ENCODE measurements around the gene SLC39A10. TPM values are rescaled to one million over a fixed set of nuclear protein-coding genes. Genes with fewer than 3 reads are reported as not detected.

Gene SLC39A10
- total RNA-seq, 1 donor from 2014 or later = 8.6 TPM

DNA sequence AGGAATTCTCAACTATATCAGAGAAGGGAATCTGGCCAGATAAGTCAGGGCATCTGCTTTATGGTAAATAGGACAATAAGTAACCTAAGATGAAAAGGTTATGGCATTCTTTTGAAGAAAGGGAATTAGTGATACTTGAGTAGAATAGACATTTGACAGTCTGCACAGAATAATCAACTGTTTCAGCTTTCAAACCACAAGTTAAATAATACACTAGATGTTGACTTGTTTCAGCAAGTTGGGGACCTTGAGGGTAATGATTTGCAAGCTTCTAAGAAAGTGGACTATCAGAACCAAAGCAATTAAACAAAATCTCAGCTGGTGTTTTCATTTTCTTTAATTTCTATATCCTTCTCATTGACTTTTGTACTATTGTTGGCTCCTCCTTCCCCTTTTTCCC is 54.5 kb downstream of the SLC39A10 start:
- Histone ChIP-seq H3K4me3 (no peak overlapping the region), H3K9me3 (replicated peaks) (no peaks in the 10 kb centered on the region), H3K4me1 (peaks cover under 1% of the 10 kb centered on the region), H3K27me3 (ENCODE audit: low read depth) (no peaks in the 10 kb centered on the region), H3K36me3 (peaks cover 36% of the 10 kb centered on the region), H3K27ac (replicated peaks) (no peak overlapping the region)
- intact Hi-C loops (cut with micrococcal nuclease) = no loop called here
- DNase-seq = no peak
- TF ChIP-seq, protein P1, sequence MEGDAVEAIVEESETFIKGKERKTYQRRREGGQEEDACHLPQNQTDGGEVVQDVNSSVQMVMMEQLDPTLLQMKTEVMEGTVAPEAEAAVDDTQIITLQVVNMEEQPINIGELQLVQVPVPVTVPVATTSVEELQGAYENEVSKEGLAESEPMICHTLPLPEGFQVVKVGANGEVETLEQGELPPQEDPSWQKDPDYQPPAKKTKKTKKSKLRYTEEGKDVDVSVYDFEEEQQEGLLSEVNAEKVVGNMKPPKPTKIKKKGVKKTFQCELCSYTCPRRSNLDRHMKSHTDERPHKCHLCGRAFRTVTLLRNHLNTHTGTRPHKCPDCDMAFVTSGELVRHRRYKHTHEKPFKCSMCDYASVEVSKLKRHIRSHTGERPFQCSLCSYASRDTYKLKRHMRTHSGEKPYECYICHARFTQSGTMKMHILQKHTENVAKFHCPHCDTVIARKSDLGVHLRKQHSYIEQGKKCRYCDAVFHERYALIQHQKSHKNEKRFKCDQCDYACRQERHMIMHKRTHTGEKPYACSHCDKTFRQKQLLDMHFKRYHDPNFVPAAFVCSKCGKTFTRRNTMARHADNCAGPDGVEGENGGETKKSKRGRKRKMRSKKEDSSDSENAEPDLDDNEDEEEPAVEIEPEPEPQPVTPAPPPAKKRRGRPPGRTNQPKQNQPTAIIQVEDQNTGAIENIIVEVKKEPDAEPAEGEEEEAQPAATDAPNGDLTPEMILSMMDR (IDR thresholded peaks at IDR 0.05; ENCODE audit: borderline replicate concordance) = no peak

DNA sequence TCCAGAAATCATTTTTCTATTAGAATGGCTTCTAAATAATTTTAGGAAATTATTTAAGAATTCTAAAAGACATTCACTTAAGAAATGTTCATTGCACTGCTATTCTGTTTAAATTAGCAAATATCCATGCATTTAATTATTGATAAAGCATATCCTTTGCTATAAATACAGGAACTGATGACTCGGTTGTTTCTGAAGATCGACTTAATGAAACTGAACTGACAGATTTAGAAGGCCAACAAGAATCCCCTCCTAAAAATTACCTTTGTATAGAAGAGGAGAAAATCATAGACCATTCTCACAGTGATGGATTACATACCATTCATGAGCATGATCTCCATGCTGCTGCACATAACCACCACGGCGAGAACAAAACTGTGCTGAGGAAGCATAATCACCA is 59.4 kb downstream of the SLC39A10 start:
- H3K36me3 ChIP-seq = peaks cover 61% of the 10 kb centered on the region
- intact Hi-C loops (cut with micrococcal nuclease) = no loop called here
- H3K4me3 ChIP-seq = no peak overlapping the region
- no peaks in the 10 kb centered on the region for H3K9me3 ChIP-seq (replicated peaks)
- H3K4me1 ChIP-seq = no peaks in the 10 kb centered on the region
- no peak for DNase-seq
- H3K27me3 ChIP-seq (ENCODE audit: low read depth) = no peaks in the 10 kb centered on the region
- TF ChIP-seq, protein P1 (IDR thresholded peaks at IDR 0.05; ENCODE audit: borderline replicate concordance) = no peak
- H3K27ac ChIP-seq (replicated peaks) = no peak overlapping the region

DNA sequence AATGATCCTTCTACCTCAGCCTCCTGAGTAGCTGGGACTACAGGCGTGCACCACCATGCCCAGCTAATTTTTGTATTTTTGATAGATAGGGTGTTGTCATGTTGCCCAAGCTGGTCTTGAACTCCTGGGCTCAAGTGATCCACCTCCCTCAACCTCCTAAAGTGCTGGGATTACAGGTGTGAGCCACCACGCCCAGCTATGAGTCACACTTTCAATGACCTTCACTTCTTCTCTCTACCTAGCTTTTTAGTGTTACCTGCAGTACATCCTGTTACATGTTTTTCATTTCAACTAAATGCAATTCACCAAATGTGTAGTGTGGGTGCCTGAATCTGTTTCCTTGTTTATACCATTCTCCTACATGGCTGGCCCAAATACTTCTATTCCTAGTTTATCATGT is 64.0 kb downstream of the SLC39A10 start:
- DNase-seq = no peak
- Histone ChIP-seq H3K4me1 (no peaks in the 10 kb centered on the region), H3K4me3 (no peak overlapping the region), H3K27ac (replicated peaks) (no peak overlapping the region), H3K36me3 (peaks cover 52% of the 10 kb centered on the region), H3K9me3 (replicated peaks) (no peaks in the 10 kb centered on the region), H3K27me3 (ENCODE audit: low read depth) (no peaks in the 10 kb centered on the region)
- TF ChIP-seq, protein P1 (IDR thresholded peaks at IDR 0.05; ENCODE audit: borderline replicate concordance) = no peak
- intact Hi-C loops (cut with micrococcal nuclease) = no loop called here

DNA sequence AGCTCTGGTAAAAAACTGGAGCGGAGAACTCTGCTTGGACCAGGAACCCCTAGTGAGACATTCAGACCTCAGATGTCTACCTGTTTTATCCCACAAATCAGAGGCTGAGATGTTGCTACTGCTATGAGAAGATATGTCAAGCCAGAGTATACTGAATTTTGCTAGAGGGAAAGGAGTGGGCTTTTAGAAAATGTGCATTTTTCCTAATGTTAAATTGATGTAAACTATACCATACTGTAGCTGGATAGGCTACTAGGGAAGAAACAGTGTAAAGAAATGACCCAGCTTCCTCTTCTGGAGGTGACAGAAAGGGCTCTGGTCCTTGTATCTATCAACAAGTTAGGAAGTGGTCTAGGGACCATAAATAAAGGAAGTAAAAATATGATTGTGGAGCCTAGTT is 65.0 kb downstream of the SLC39A10 start:
- no peak overlapping the region for H3K27ac ChIP-seq (replicated peaks)
- H3K4me3 ChIP-seq = no peak overlapping the region
- no peaks in the 10 kb centered on the region for H3K4me1 ChIP-seq
- peaks cover 45% of the 10 kb centered on the region for H3K36me3 ChIP-seq
- intact Hi-C loops (cut with micrococcal nuclease) = no loop called here
- no peaks in the 10 kb centered on the region for H3K9me3 ChIP-seq (replicated peaks)
- H3K27me3 ChIP-seq (ENCODE audit: low read depth) = no peaks in the 10 kb centered on the region
- DNase-seq = no peak
- TF ChIP-seq, protein P1 (IDR thresholded peaks at IDR 0.05; ENCODE audit: borderline replicate concordance) = no peak

DNA sequence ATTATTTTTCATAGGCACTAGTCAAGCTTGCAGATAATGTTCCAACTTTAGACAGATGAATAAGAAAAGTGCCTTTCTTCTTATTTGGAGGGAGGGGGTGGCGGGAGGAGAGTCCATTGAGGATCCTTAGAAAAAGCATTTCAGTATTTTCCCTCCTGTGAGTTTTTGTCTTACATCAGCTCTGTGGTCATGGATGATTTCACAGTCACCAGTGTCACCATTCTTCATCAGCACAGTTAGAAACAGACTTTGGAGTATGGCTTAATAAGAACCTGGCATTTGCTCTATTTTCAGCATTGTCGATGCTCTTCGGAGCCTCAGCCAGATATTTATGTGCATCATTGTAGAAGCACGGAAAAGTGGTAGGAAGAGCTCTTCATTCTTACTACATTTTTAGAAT is 70.1 kb downstream of the SLC39A10 start:
- H3K4me3 ChIP-seq = no peak overlapping the region
- no peak overlapping the region for H3K27ac ChIP-seq (replicated peaks)
- H3K27me3 ChIP-seq (ENCODE audit: low read depth) = no peaks in the 10 kb centered on the region
- no peak for DNase-seq
- H3K36me3 ChIP-seq = peaks cover 51% of the 10 kb centered on the region
- TF ChIP-seq, protein P1 (IDR thresholded peaks at IDR 0.05; ENCODE audit: borderline replicate concordance) = no peak
- H3K4me1 ChIP-seq = no peaks in the 10 kb centered on the region
- no peaks in the 10 kb centered on the region for H3K9me3 ChIP-seq (replicated peaks)
- intact Hi-C loops (cut with micrococcal nuclease) = no loop called here

DNA sequence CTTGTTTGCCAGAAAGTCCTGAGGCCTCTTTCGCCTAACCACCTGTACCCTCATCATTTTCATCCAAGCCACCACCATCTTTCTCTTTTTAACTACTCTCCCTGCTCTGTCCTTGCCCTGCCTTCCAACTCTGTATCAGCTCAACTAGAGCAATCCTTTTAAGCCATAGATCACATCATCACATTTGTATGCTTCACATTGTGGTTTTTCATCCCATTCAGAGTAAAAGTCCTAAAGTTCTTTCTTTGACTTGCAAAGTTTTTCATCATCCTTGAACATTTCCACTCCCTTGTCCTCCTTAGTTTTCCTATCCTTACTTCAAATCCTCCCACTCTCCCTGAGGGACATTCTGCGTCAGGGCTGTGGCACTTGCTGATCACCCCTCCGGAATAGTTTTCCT is 73.9 kb downstream of the SLC39A10 start:
- no peak for DNase-seq
- Histone ChIP-seq H3K27ac (replicated peaks) (no peak overlapping the region), H3K4me3 (no peak overlapping the region), H3K9me3 (replicated peaks) (no peaks in the 10 kb centered on the region), H3K4me1 (no peaks in the 10 kb centered on the region), H3K27me3 (ENCODE audit: low read depth) (no peaks in the 10 kb centered on the region), H3K36me3 (peaks cover 63% of the 10 kb centered on the region)
- intact Hi-C loops (cut with micrococcal nuclease) = no loop called here
- TF ChIP-seq, protein P1 (IDR thresholded peaks at IDR 0.05; ENCODE audit: borderline replicate concordance) = no peak

Data from left ventricle myocardium inferior (tissue), 1 donor.